Peyer's patch (tissue), 4 donors: ENCODE results near the gene HMGB2. TPM values are rescaled to one million over a fixed set of nuclear protein-coding genes. Genes with fewer than 3 reads are reported as not detected.

ENCODE experiments used
- DNase-seq, 3 donors: peaks; one replicate each; pipeline ENCODE4 v3.0.0-alpha.2; 2017 to 2019
- H3K27ac ChIP-seq, 4 donors: fragments of 200-600 bp; sonication (generic); one replicate each; pipeline ENCODE4 v1.5.1; 2016 to 2019
- H3K27me3 ChIP-seq, 2 donors: fragments of 200-600 bp; sonication (generic); one replicate each; pipeline ENCODE4 v1.5.1; 2019
- H3K36me3 ChIP-seq, 3 donors: fragments of 200-600 bp; sonication (generic); one replicate each; pipeline ENCODE4 v1.5.1; 2016 to 2019
- H3K4me1 ChIP-seq, 4 donors: fragments of 200-600 bp; sonication (generic); one replicate each; pipeline ENCODE4 v1.5.1; 2016 to 2019
- H3K4me3 ChIP-seq, 4 donors: fragments of 200-600 bp; sonication (generic); 1 replicate in 3 of 4; 2 replicates in 1 of 4; pipeline ENCODE4 v1.5.1; 2016 to 2019; ENCODE audit warnings: mild to moderate bottlenecking in 1 of 4
- H3K9me3 ChIP-seq, 4 donors: fragments of 200-600 bp; sonication (generic); one replicate each; pipeline ENCODE4 v1.5.1; 2016 to 2019; ENCODE audit warnings: mild to moderate bottlenecking in 1 of 4
- POLR2A ChIP-seq, 2 donors: fragments of 450-650 bp; IDR thresholded peaks; one replicate each; pipeline ENCODE4 v1.5.1; 2017; ENCODE audit warnings: antibody characterized with exemption in 2 of 2, mild to moderate bottlenecking in 2 of 2, moderate library complexity in 2 of 2
- total RNA-seq, 4 donors: library from RNA; depleted of rRNA; stranded (reverse); fragments of >200 nt; gene quantifications; one replicate each; pipeline ENCODE4 v1.1.0, GENCODE V29; 2016
- TF ChIP-seq, protein P1 (sequence below), 6 experiments: fragments of 450-650 bp in 4 of 6; fragments of 200-600 bp in 2 of 6; sonication (generic) in 1 of 6; IDR thresholded peaks; one replicate each; pipeline ENCODE4 v1.5.1; 2017 to 2019; ENCODE audit warnings: antibody characterized with exemption in 6 of 6, mild to moderate bottlenecking in 3 of 6, moderate library complexity in 1 of 6

Gene HMGB2
- total RNA-seq, 4 donors from 2014 or later = 30.4 to 112 (median 34.6) TPM

DNA sequence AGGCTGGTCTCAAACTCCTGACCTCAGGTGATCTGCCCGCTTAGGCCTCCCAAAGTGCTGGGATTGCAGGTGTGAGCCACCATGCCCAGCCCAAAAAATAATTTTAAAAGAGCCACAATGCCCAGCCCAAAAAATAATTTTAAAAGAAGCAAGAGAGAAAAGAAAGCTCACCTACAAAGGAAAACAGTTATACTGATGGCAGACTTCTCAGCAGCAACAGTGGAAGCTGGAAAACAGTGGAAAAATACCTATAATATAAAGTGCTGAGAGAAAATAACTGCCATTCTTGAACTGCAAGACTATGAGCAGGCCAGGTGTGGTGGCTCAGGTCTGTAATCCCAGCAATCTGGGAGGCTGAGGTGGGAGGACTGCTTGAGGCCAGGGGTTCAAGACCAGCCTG, 13.3 kb upstream of the HMGB2 start:
- TF ChIP-seq, protein P1, sequence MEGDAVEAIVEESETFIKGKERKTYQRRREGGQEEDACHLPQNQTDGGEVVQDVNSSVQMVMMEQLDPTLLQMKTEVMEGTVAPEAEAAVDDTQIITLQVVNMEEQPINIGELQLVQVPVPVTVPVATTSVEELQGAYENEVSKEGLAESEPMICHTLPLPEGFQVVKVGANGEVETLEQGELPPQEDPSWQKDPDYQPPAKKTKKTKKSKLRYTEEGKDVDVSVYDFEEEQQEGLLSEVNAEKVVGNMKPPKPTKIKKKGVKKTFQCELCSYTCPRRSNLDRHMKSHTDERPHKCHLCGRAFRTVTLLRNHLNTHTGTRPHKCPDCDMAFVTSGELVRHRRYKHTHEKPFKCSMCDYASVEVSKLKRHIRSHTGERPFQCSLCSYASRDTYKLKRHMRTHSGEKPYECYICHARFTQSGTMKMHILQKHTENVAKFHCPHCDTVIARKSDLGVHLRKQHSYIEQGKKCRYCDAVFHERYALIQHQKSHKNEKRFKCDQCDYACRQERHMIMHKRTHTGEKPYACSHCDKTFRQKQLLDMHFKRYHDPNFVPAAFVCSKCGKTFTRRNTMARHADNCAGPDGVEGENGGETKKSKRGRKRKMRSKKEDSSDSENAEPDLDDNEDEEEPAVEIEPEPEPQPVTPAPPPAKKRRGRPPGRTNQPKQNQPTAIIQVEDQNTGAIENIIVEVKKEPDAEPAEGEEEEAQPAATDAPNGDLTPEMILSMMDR (IDR thresholded peaks at IDR 0.05) = no peak
- no peak for TF ChIP-seq POLR2A (IDR thresholded peaks at IDR 0.05)
- no peak for DNase-seq
- no peaks in the 10 kb centered on the region for H3K36me3 ChIP-seq
- no peak overlapping the region for H3K4me3 ChIP-seq
- H3K9me3 ChIP-seq = no peaks in the 10 kb centered on the region
- no peaks in the 10 kb centered on the region for H3K4me1 ChIP-seq
- no peak overlapping the region for H3K27ac ChIP-seq
- H3K27me3 ChIP-seq = no peaks in the 10 kb centered on the region

DNA sequence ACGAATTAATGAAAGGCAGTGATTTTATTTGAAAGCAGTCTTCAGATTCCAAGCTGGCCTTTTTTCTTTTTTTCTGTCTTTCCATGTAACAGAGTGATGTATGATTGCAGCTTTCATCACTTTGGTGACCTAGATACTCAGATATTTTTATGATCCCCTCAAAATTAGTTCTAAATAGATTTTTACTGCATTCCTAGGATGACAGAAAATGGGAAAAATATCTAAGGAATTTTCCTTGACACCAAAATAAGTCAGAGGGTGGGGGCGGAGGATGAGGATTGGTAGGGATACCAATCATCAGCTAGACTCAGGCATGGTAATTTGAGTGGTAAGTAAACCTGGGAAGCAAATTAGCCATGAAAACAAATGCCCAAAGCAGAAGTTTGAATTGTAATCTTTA, 11.9 kb upstream of the HMGB2 start:
- Histone ChIP-seq H3K27ac (no peak overlapping the region), H3K36me3 (no peaks in the 10 kb centered on the region), H3K9me3 (no peaks in the 10 kb centered on the region), H3K27me3 (no peaks in the 10 kb centered on the region), H3K4me3 (no peak overlapping the region), H3K4me1 (no peaks in the 10 kb centered on the region)
- TF ChIP-seq, protein P1 (IDR thresholded peaks at IDR 0.05) = no peak
- no peak for TF ChIP-seq POLR2A (IDR thresholded peaks at IDR 0.05)
- no peak for DNase-seq

DNA sequence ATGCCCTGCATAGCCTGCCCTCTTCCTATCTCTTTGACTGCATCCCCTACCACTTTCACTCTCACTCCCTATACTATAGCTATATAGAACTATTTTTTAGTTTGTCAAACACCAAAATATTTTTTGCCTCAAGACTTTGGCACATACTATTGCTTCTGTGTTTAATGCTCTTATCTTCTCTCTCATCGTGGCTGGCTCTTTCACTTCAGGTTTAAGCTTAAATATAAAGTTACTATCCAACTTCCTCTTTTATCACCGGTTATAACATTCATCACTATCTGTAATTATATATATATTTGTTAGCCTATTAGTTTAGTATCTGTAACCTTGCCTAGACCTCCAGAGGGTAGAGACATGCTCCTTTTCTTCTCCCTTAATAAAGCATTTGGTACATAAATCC, 11.5 kb upstream of the HMGB2 start:
- TF ChIP-seq, protein P1 (IDR thresholded peaks at IDR 0.05) = no peak
- no peaks in the 10 kb centered on the region for H3K27me3 ChIP-seq
- no peaks in the 10 kb centered on the region for H3K36me3 ChIP-seq
- DNase-seq = no peak
- no peaks in the 10 kb centered on the region for H3K9me3 ChIP-seq
- H3K4me1 ChIP-seq = no peaks in the 10 kb centered on the region
- H3K27ac ChIP-seq = no peak overlapping the region
- H3K4me3 ChIP-seq = no peak overlapping the region

DNA sequence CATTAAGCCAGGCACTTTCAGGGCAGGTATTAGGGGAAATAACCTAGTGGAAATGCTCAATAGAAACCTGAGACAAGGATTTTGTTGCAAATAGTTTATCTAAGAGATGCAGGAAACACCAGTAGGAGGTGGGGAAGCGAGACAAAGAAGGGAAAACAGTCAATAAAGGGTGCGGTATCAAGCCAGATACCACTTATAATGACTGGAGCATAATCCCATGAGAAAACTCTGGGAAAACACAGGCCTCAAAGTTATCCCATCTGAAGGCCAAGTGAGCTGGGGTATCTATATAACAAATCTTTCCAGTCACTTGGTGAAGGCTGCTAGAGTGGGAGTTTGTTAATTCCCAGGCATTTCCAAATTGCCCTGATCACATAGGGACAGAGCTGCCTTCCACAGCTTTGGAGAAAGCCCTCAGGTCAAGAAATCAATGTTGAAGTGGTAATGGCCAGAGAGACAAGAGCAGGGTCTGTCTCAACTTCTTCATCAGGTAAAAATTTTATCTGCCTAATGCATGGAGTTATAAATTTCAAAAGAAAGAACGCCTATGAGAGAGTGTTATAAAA, 9.8 kb upstream of the HMGB2 start:
- no peak for DNase-seq
- TF ChIP-seq, protein P1 (IDR thresholded peaks at IDR 0.05) = no peak
- no peak for TF ChIP-seq POLR2A (IDR thresholded peaks at IDR 0.05)

DNA sequence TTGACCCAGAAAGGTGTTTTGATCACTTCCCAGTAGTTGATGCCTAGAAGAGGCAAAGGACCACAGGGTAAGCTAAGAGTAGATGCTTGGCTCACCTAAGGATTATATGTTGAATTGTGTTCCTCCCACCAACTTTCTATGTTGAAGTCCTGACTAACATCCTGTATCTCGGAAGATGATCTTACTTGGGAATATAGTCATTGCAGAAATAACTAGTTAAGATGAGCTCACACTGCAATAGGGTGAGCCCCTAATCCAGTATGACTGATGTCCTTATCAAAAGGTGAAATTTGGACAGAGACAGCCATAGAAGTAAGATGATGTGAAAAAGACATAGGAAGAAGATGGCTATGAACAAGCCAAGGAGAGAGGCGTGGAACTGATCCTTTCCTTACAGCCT, 3.3 kb upstream of the HMGB2 start:
- H3K9me3 ChIP-seq = no peaks in the 10 kb centered on the region
- H3K36me3 ChIP-seq = no peaks in the 10 kb centered on the region
- TF ChIP-seq, protein P1 (IDR thresholded peaks at IDR 0.05) = no peak
- no peak for TF ChIP-seq POLR2A (IDR thresholded peaks at IDR 0.05)
- DNase-seq = no peak
- no peaks in the 10 kb centered on the region for H3K27me3 ChIP-seq
- no peak overlapping the region for H3K27ac ChIP-seq
- H3K4me1 ChIP-seq = peaks cover 0 to 7% (median 0%) of the 10 kb centered on the region in 4 donors
- H3K4me3 ChIP-seq = no peak overlapping the region

More for the DNA sequence above, 9.8 kb upstream of the HMGB2 start:
- Histone ChIP-seq H3K27ac (no peak overlapping the region), H3K36me3 (no peaks in the 10 kb centered on the region), H3K4me1 (no peaks in the 10 kb centered on the region), H3K9me3 (no peaks in the 10 kb centered on the region), H3K27me3 (no peaks in the 10 kb centered on the region), H3K4me3 (no peak overlapping the region)
